ENCODE data around the gene FXYD5. TPM values are rescaled to one million over a fixed set of nuclear protein-coding genes. Genes with fewer than 3 reads are reported as not detected.
A peak's percentile ranks its signal among the peaks of the same experiment; 100 is the strongest.

FXYD5 gene
- total and polyA plus RNA-seq, 9 of the 15 experiments (the other 6 are each of a cell fraction or from before 2014, with no cell fraction given), result 104 to 537 (median 174) TPM

- no peak for TF ChIP-seq NCOA4 (IDR thresholded peaks at IDR 0.05; ENCODE audit: partially characterized antibody)
- peak; percentile 95 for TF ChIP-seq GTF2A2 (tag; IDR thresholded peaks at IDR 0.05)
- TF ChIP-seq ARNT (IDR thresholded peaks at IDR 0.05), result no peak
- TF ChIP-seq ETV1 (tag; conservative IDR thresholded peaks at IDR 0.05; ENCODE audit: low read depth), result peak; percentile 72
- TF ChIP-seq ZBTB17 (CRISPR knock-in tag; IDR thresholded peaks at IDR 0.05), result peak; percentile 94
- no peak for TF ChIP-seq SIN3B (IDR thresholded peaks at IDR 0.05; ENCODE audit: low read depth)
- TF ChIP-seq ZNF696 (CRISPR knock-in tag; conservative IDR thresholded peaks at IDR 0.05), result no peak
- TF ChIP-seq MTA3 (IDR thresholded peaks at IDR 0.05; ENCODE audit: borderline replicate concordance), result peak; percentile 63; the same call in 1 of the 2 replicates
- peak; percentile 35; the same call in 1 of the 2 replicates for TF ChIP-seq CBX5 (IDR thresholded peaks at IDR 0.05; ENCODE audit: borderline replicate concordance, low read depth)
- TF ChIP-seq GATAD2A (IDR thresholded peaks at IDR 0.05), result peak; percentile 81
- peak; percentile 83; the same call in 1 of the 2 replicates for TF ChIP-seq ZSCAN32 (CRISPR knock-in tag; IDR thresholded peaks at IDR 0.05)
- peak; percentile 97 for TF ChIP-seq RREB1 (CRISPR knock-in tag; IDR thresholded peaks at IDR 0.05)
- peak in 2 of 3 experiments; percentile 57 to 59 for TF ChIP-seq YY1 (IDR thresholded peaks at IDR 0.05; ENCODE audit: borderline replicate concordance in 1 of 3, control insufficient read depth in 1 of 3, extremely low read depth in 1 of 3, insufficient read depth in 3 of 3, insufficient read length in 1 of 3, insufficient replicate concordance in 2 of 3, low read depth in 1 of 3, low read length in 2 of 3)
- peak; percentile 97 for TF ChIP-seq ZNF766 (CRISPR knock-in tag; conservative IDR thresholded peaks at IDR 0.05)
- no peak for TF ChIP-seq CBFA2T2 (conservative IDR thresholded peaks at IDR 0.05)
- peak; percentile 99 for TF ChIP-seq CREB3 (tag; conservative IDR thresholded peaks at IDR 0.05; ENCODE audit: low read depth)
- peak; percentile 89 for TF ChIP-seq VEZF1 (CRISPR knock-in tag; IDR thresholded peaks at IDR 0.05)
- TF ChIP-seq ZNF239 (CRISPR knock-in tag; IDR thresholded peaks at IDR 0.05), result peak; percentile 91
- no peak for TF ChIP-seq RB1 (IDR thresholded peaks at IDR 0.05; ENCODE audit: low read depth)
Measured at GRCh38 chr19:35204799-35205732, 50.5 kb downstream of the FXYD5 start (continued).
